Spleen (tissue), 11 donors: ENCODE data around the gene FBXO48. TPM values are rescaled to one million over a fixed set of nuclear protein-coding genes. Genes with fewer than 3 reads are reported as not detected.

Experiments used
- DNase-seq: peaks from one replicate; pipeline ENCODE4 v3.0.0-alpha.2; 2020
- H3K27ac ChIP-seq, 8 donors: fragments of 200-600 bp; sonication (generic) in 7 of 8; 1 replicate in 4 of 8; 2 replicates in 4 of 8; pipeline versions ENCODE4 v1.5.0 to v1.8.0; 2016 to 2021; ENCODE audit warnings: inconsistent platforms in 4 of 8, mild to moderate bottlenecking in 4 of 8, moderate library complexity in 1 of 8
- H3K27me3 ChIP-seq, 7 donors: fragments of 200-600 bp; sonication (generic) in 6 of 7; replicated peaks in 1 of 7; 1 replicate in 4 of 7; 2 replicates in 3 of 7; pipeline versions ENCODE4 v1.5.0 to v1.8.0; 2016 to 2021; ENCODE audit warnings: inconsistent platforms in 3 of 7, mild to moderate bottlenecking in 1 of 7
- H3K36me3 ChIP-seq, 6 donors: fragments of 200-600 bp; sonication (generic) in 5 of 6; 1 replicate in 4 of 6; 2 replicates in 2 of 6; pipeline versions ENCODE4 v1.5.0 to v1.8.0; 2016 to 2021; ENCODE audit warnings: inconsistent platforms in 2 of 6
- H3K4me1 ChIP-seq, 6 donors: fragments of 200-600 bp; sonication (generic) in 5 of 6; 1 replicate in 3 of 6; 2 replicates in 3 of 6; pipeline versions ENCODE4 v1.5.0 to v1.8.0; 2016 to 2021; ENCODE audit warnings: inconsistent platforms in 3 of 6
- H3K4me3 ChIP-seq, 8 donors: fragments of 200-600 bp; sonication (generic) in 7 of 8; 1 replicate in 4 of 8; 2 replicates in 4 of 8; pipeline versions ENCODE4 v1.5.0 to v1.8.0; 2016 to 2021; ENCODE audit warnings: inconsistent platforms in 4 of 8, mild to moderate bottlenecking in 4 of 8, moderate library complexity in 2 of 8
- H3K9me3 ChIP-seq, 8 donors: fragments of 200-600 bp; sonication (generic) in 7 of 8; 1 replicate in 4 of 8; 2 replicates in 4 of 8; pipeline versions ENCODE4 v1.5.0 to v1.8.0; 2016 to 2021; ENCODE audit warnings: inconsistent platforms in 4 of 8
- POLR2A ChIP-seq, 3 donors: fragments of 450-650 bp; IDR thresholded peaks; one replicate each; pipeline ENCODE4 v1.5.1; 2017; ENCODE audit warnings: antibody characterized with exemption in 3 of 3, mild to moderate bottlenecking in 1 of 3
- POLR2AphosphoS5 ChIP-seq, 3 donors: sonication (generic); formaldehyde crosslinking; IDR thresholded peaks; one replicate each; pipeline ENCODE4 v1.5.1; 2017; ENCODE audit warnings: antibody characterized with exemption in 3 of 3
- WGBS, 5 donors: extraction: QIAGEN DNeasy Blood & Tissue Kit in 3 of 5; methylation state at CpG; one replicate each; pipeline versions ENCODE4 v1.1.5 to v1.1.7; 2013 to 2018; 5-methylcytosine and 5-hydroxymethylcytosine counted together
- intact Hi-C: fragments of 100-400 bp; cut with DNase I; formaldehyde crosslinking; loops from one replicate; pipeline ENCODE4 v1.15.0; 2023; ENCODE audit warnings: low total_unique reads
- polyA plus RNA-seq, 3 donors: library from polyadenylated mRNA; stranded (reverse); fragments of 200-250 nt; gene quantifications; one replicate each; pipeline ENCODE4 v1.2.1, GENCODE V29; 2013
- total RNA-seq, 7 donors: library from RNA; depleted of rRNA in 3 of 7; stranded (reverse); fragments of >200 nt in 3 of 7; fragmentation: NEBNext Ultra II Directional in 4 of 7; extraction: Animal tissue kit (Norgen Biotek cat#: 25700) in 4 of 7; gene quantifications; one replicate each; pipeline versions ENCODE4 v1.1.0 to v1.2.1, GENCODE V29; 2016 to 2021
- TF ChIP-seq, protein P1 (sequence below), 11 experiments: fragments of 200-600 bp in 7 of 11; fragments of 450-650 bp in 4 of 11; sonication (generic) in 4 of 11; IDR thresholded peaks in 8 of 11; conservative IDR thresholded peaks in 3 of 11; 1 replicate in 7 of 11; 2 replicates in 4 of 11; pipeline versions ENCODE4 v1.4.0 to v1.8.0; 2016 to 2021; ENCODE audit warnings: antibody characterized with exemption in 11 of 11, inconsistent platforms in 4 of 11, mild to moderate bottlenecking in 1 of 11
- donor health status: healthy with polysubstance abuse.
- donor health status: DM: no; HTN: no; CAD: no; lungs with moderate emphysema.
- donor health status: DM: no; HTN: no; CAD: no.
- donor health status: Bipolar disorder and iron deficiency.
- donor health status: healthy.
- donor health status: DM: no; HTN: no; CAD: no.
- donor health status: DM: yes; HTN: yes; CAD: no.

FBXO48 gene
- total and polyA plus RNA-seq, 10 donors: 0.72 to 2.6 (median 1.7) TPM

DNA sequence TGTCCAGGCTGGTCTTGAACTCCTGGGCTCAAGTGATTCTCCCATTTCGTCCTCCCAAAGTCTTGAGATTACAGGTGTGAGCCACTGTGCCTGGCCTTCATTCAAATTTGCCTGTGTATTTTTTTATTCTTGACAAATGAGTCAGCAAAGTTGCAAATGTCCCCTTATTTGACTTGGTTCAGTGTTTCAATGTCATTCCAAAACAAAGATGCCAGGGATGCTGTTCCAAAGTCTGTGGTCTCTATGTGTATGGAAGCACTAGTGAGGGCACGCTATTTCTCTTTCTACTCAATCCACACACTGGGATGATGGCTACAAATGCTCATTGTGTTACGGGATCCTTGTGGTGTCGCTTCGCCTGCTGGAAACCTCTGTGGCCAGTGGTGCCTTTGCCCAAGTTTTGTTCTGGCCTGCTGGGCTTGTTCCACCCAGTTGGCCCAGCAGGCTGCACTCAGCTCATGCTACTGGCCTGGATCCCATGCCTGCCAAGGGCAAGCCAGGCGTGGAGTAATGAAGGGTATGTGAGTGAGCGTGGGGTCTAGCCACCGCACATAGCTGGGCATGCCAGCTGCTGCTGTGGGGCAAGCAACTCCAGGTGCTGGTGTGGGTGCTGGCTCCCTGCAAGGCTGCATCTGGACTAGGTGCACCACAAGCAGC, 35.6 kb downstream of the FBXO48 start:
- no peaks in the 10 kb centered on the region for H3K9me3 ChIP-seq
- H3K27ac ChIP-seq: no peak overlapping the region
- TF ChIP-seq POLR2A (IDR thresholded peaks at IDR 0.05) (no peak), POLR2AphosphoS5 (IDR thresholded peaks at IDR 0.05) (no peak)
- no peak overlapping the region for H3K4me3 ChIP-seq
- no peaks in the 10 kb centered on the region for H3K36me3 ChIP-seq
- intact Hi-C loops: no loop called here
- no peak for DNase-seq
- peaks cover 23 to 50% (median 27%) of the 10 kb centered on the region in 6 donors for H3K4me1 ChIP-seq
- 80 to 86% (median 83%) methylated on average over 8 of the region's 8 CpGs for WGBS, 5 donors
- H3K27me3 ChIP-seq: no peaks in the 10 kb centered on the region

DNA sequence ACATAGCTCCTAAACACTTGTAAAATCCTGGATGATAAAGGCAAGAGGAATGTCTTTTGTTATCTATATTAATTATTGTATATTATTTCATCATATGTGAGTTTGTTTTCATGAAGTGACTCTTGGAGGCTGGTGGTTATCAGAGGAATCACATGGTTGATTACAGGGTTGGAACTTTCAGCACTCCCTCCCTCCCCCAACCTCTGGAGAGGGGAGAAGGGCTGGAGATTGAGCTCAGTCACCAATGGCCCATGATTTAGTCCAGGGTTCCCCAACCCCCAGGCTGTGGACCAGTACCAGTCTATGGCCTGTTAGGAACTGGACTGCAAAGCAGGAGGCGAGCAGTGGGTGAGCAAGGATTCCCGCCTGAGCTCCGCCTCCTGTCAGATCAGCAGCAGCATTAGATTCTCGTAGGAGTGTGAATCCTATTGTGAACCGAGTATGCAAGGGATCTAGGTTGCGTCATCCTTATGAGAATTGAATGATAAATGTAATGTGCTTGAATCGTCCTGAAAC, 37.7 kb downstream of the FBXO48 start:
- TF ChIP-seq POLR2AphosphoS5 (IDR thresholded peaks at IDR 0.05) (no peak), POLR2A (IDR thresholded peaks at IDR 0.05) (no peak)
- TF ChIP-seq, protein P1, sequence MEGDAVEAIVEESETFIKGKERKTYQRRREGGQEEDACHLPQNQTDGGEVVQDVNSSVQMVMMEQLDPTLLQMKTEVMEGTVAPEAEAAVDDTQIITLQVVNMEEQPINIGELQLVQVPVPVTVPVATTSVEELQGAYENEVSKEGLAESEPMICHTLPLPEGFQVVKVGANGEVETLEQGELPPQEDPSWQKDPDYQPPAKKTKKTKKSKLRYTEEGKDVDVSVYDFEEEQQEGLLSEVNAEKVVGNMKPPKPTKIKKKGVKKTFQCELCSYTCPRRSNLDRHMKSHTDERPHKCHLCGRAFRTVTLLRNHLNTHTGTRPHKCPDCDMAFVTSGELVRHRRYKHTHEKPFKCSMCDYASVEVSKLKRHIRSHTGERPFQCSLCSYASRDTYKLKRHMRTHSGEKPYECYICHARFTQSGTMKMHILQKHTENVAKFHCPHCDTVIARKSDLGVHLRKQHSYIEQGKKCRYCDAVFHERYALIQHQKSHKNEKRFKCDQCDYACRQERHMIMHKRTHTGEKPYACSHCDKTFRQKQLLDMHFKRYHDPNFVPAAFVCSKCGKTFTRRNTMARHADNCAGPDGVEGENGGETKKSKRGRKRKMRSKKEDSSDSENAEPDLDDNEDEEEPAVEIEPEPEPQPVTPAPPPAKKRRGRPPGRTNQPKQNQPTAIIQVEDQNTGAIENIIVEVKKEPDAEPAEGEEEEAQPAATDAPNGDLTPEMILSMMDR (IDR thresholded peaks at IDR 0.05 in 8 of 11, conservative IDR thresholded peaks at IDR 0.05 in 3 of 11): no peak

GRCh38 chr2:68428746-68429145, 38.3 kb downstream of the FBXO48 start:
- WGBS, 5 donors: 68 to 86% (median 81%) methylated on average over 1 of the region's 1 CpG
- TF ChIP-seq, protein P1 (IDR thresholded peaks at IDR 0.05 in 8 of 11, conservative IDR thresholded peaks at IDR 0.05 in 3 of 11): no peak
- TF ChIP-seq POLR2A (IDR thresholded peaks at IDR 0.05): no peak
- no peaks in the 10 kb centered on the region for H3K36me3 ChIP-seq
- peak overlapping the region in 6 of 8 donors; percentile 1 to 83 (median 76) for H3K27ac ChIP-seq
- intact Hi-C loops: loop anchor here (10.0 kb wide), 1 partner anchor 54 kb away; no protein-coding TSS in a partner anchor
- no peak overlapping the region for H3K4me3 ChIP-seq
- no peaks in the 10 kb centered on the region for H3K9me3 ChIP-seq
- H3K4me1 ChIP-seq: peaks cover 34 to 68% (median 53%) of the 10 kb centered on the region in 6 donors
- DNase-seq: no peak
- H3K27me3 ChIP-seq: no peaks in the 10 kb centered on the region

More for the DNA sequence above, 37.7 kb downstream of the FBXO48 start:
- no peak overlapping the region for H3K27ac ChIP-seq
- H3K27me3 ChIP-seq: no peaks in the 10 kb centered on the region
- H3K4me3 ChIP-seq: no peak overlapping the region
- DNase-seq: no peak
- intact Hi-C loops: loop anchor here (10.0 kb wide), 1 partner anchor 55 kb away; no protein-coding TSS in a partner anchor
- no peaks in the 10 kb centered on the region for H3K9me3 ChIP-seq
- no peaks in the 10 kb centered on the region for H3K36me3 ChIP-seq
- WGBS, 5 donors: 81 to 92% (median 84%) methylated on average over 7 of the region's 7 CpGs
- H3K4me1 ChIP-seq: peaks cover 31 to 62% (median 47%) of the 10 kb centered on the region in 6 donors

DNA sequence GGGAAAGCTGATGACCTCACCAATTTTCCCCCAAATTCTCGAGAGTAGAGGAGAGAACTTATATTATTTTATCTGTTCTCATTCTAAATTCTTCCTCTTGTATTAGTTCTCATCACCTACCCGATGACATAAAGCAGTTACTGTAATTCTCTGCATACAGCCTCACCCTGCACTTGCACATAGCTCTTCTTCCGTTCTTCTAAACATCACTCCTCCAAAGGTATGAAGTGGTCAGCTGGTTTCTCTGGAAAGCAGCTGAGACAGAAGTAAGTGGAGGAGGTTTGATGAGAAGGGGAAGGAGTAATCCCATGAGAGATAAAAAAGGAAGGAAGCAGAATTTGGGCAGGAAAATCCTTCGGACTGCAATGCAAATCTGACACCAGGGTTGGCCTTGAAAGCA, 39.0 kb downstream of the FBXO48 start:
- Histone ChIP-seq H3K27me3 (no peaks in the 10 kb centered on the region), H3K4me3 (no peak overlapping the region), H3K27ac (peak overlapping the region in 6 of 8 donors; percentile 66 to 83 (median 76)), H3K4me1 (peaks cover 34 to 72% (median 58%) of the 10 kb centered on the region in 6 donors), H3K9me3 (no peaks in the 10 kb centered on the region), H3K36me3 (no peaks in the 10 kb centered on the region)
- intact Hi-C loops: loop anchor here (10.0 kb wide), 1 partner anchor 53 kb away; no protein-coding TSS in a partner anchor
- no peak for DNase-seq
- no peak for TF ChIP-seq POLR2AphosphoS5 (IDR thresholded peaks at IDR 0.05)
- TF ChIP-seq POLR2A (IDR thresholded peaks at IDR 0.05): no peak
- TF ChIP-seq, protein P1 (IDR thresholded peaks at IDR 0.05 in 8 of 11, conservative IDR thresholded peaks at IDR 0.05 in 3 of 11): no peak
- 27 to 57% (median 36%) methylated on average over 4 of the region's 4 CpGs for whole genome bisulfite sequencing, 5 donors
